ENCODE data around the gene CREM.

DNA sequence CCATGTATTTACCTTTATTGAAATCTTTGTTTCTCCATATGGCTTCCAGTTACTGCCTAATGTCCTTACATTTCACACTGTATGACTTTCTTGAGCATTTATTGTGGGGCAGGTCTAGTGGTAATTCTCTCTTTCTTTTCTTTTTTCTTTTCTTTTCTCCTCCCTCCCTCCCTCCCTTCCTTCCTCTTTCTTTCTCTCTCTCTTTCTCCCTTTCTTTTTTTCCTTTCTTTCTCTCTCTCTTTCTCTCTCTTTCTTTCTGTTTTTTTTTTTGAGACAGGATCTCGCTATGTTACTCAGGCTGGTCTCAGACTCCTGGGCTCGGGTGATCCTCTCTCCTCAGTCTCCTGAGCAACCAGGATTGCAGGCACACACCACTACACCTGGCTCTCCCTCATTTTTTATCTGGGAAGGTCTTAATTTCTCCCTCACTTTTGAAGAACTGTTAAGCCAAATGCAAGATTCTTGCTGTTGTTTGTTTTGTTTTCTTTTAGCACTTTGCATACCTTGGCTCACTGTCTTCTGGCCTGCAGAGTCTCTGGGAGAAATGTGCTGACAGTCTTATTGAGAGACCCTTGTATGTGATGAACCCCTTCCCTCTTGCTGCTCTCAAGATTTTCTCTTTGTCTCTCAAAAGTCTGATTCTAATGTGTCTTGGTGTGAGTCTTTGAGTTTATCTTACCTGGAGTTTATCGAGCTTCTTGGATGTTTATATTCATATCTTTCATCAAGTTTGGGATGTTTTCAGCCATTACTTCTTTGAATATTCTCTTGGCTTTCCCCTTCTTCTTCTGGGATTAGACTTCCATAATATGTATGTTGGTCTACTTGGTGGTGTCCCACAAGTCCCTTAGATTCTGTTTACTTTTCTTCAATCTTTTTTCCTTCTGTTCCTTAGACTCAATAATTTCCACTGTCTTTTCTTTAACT lies 130.7 kb downstream of the CREM start:
- TF ChIP-seq, protein P1, sequence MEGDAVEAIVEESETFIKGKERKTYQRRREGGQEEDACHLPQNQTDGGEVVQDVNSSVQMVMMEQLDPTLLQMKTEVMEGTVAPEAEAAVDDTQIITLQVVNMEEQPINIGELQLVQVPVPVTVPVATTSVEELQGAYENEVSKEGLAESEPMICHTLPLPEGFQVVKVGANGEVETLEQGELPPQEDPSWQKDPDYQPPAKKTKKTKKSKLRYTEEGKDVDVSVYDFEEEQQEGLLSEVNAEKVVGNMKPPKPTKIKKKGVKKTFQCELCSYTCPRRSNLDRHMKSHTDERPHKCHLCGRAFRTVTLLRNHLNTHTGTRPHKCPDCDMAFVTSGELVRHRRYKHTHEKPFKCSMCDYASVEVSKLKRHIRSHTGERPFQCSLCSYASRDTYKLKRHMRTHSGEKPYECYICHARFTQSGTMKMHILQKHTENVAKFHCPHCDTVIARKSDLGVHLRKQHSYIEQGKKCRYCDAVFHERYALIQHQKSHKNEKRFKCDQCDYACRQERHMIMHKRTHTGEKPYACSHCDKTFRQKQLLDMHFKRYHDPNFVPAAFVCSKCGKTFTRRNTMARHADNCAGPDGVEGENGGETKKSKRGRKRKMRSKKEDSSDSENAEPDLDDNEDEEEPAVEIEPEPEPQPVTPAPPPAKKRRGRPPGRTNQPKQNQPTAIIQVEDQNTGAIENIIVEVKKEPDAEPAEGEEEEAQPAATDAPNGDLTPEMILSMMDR (conservative IDR thresholded peaks at IDR 0.05; ENCODE audit: low read length), result no peak
- no peak for TF ChIP-seq EZH2phosphoT487 (IDR thresholded peaks at IDR 0.05; ENCODE audit: borderline replicate concordance)

Data from Loucy (cell line).